GM21576 (cell line): ENCODE results near the gene SLC2A8.
A peak's percentile ranks its signal among the peaks of the same experiment; 100 is the strongest.

ENCODE experiments used
- ATAC-seq: cut with Tn5 transposase; IDR thresholded peaks from one replicate; pipeline ENCODE4 v1.9.1; 2021; ENCODE audit warnings: mild to moderate bottlenecking, moderate library complexity; ENCODE audit not compliant: unreplicated experiment

SLC2A8 gene

GRCh38 chr9:127428348-127428747, 31.4 kb downstream of the SLC2A8 start:
- no peak for ATAC-seq

- ATAC-seq, result no peak
Measured at GRCh38 chr9:127430415-127430814, 33.4 kb downstream of the SLC2A8 start.

- no peak for ATAC-seq
Measured at GRCh38 chr9:127437497-127438264, 40.7 kb downstream of the SLC2A8 start.

GRCh38 chr9:127438394-127438793, 41.4 kb downstream of the SLC2A8 start:
- no peak for ATAC-seq

- ATAC-seq, result no peak
Measured at GRCh38 chr9:127444283-127444920, 47.4 kb downstream of the SLC2A8 start.

GRCh38 chr9:127444921-127445850, 48.2 kb downstream of the SLC2A8 start:
- no peak for ATAC-seq

- ATAC-seq, result no peak
Measured at GRCh38 chr9:127445851-127446712, 49.1 kb downstream of the SLC2A8 start.

GRCh38 chr9:127446713-127447415, 49.9 kb downstream of the SLC2A8 start:
- ATAC-seq, result no peak

- no peak for ATAC-seq
Measured at GRCh38 chr9:127447416-127448111, 50.6 kb downstream of the SLC2A8 start.

- no peak for ATAC-seq
Measured at GRCh38 chr9:127448112-127448805, 51.3 kb downstream of the SLC2A8 start.

GRCh38 chr9:127449332-127449966, 52.5 kb downstream of the SLC2A8 start:
- no peak for ATAC-seq

GRCh38 chr9:127450243-127450760, 53.3 kb downstream of the SLC2A8 start:
- no peak for ATAC-seq

GRCh38 chr9:127450830-127451607, 54.0 kb downstream of the SLC2A8 start, which contains the start of the genes LRSAM1 and RPL12:
LRSAM1 (plus strand) TSS chr9:127451510; CDS start chr9:127454528, 3,018 bp downstream.
RPL12 (minus strand) TSS chr9:127451406; CDS start chr9:127451317, 89 bp downstream.
- ATAC-seq, result peak; percentile 60

- ATAC-seq, result no peak
Measured at GRCh38 chr9:127451608-127451857, 54.6 kb downstream of the SLC2A8 start.

- ATAC-seq, result peak; percentile 15
Measured at GRCh38 chr9:127451858-127452656, 55.1 kb downstream of the SLC2A8 start.

- ATAC-seq, result no peak
Measured at GRCh38 chr9:127452691-127453090, 55.7 kb downstream of the SLC2A8 start.
